Testis (tissue), 2 donors: Measurements from ENCODE around the gene CACNA2D1.

Experiments
- CTCF ChIP-seq, 3 experiments: fragments of 450-650 bp in 2 of 3; fragments of 200-600 bp in 1 of 3; sonication (generic) in 1 of 3; IDR thresholded peaks; one replicate each; pipeline ENCODE4 v1.5.1; 2016 to 2019; ENCODE audit warnings: antibody characterized with exemption in 3 of 3, mild to moderate bottlenecking in 2 of 3, moderate library complexity in 1 of 3
- POLR2A ChIP-seq: fragments of 450-650 bp; IDR thresholded peaks from one replicate; pipeline ENCODE4 v1.6.1; 2017; ENCODE audit warnings: antibody characterized with exemption, mild to moderate bottlenecking, moderate library complexity

DNA sequence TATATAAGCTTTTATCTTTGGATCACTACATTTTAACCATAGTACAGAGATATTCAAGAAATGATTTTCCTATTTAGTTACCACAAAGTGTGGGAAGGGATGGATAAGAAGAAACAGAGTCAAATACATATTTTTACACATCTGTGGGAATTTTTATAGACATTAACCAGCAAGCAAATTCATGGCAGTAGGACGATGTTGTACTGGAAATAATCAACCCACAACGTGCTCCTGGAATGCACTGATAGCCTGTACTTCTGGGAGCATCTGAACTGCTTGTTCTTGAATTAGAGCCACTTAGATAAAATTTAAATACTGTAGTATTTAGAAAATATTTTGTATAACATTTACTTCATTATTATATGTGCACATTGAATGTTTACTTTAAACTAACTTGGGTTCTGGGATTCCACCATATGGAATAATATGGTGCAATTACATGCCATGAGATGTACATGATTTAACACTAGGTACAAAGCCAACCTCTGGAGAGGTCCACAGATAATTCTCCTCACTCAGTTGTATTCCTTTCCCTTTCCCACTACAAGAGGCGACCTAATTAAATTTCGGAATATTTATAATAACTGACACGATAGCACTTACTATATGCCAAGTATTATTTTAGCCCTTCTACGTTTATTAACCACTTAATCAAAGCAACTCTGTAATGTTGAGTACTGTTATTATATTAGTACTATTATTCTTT is 508.8 kb downstream of the CACNA2D1 start:
- no peak for TF ChIP-seq CTCF (IDR thresholded peaks at IDR 0.05)
- no peak for TF ChIP-seq POLR2A
